ENCODE data around the gene DNAJB11. TPM values are rescaled to one million over a fixed set of nuclear protein-coding genes. Genes with fewer than 3 reads are reported as not detected.

DNAJB11 gene
- total RNA-seq, 1 donor from 2014 or later = 57.6 TPM

DNA sequence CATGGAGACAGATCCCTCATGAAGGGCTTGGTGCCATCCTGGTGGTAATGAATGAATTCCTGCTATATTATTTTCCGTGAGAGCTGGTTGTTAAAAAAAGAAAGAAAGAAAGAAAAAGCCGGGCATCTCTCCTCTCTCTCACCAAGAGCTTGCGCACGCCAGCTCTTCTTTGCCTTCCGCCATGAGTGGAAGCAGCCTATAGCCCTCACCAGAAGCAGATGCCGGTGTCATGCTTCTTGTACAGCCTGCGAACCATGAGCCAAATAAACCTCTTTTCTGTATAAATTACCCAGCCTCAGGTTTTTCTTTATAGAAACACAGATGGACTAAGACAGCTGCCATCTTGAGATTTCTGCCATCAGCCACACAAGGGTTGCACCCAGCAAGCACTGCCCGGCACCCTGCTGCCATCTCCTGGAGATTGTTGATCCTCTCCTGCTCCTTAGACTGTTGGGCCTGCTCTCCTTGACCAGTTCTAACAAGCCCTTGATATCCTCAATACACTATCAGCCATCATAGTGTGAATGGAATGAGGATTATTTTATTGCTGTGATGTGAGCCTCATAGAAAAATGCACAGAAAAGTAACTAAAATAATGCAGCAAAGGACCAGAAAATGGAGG, 38.8 kb downstream of the DNAJB11 start:
- Mint-ChIP-seq H3K27me3 (ENCODE audit: unreplicated experiment) (no peaks in the 10 kb centered on the region), H3K36me3 (ENCODE audit: unreplicated experiment) (no peaks in the 10 kb centered on the region), H3K4me1 (ENCODE audit: low read depth, unreplicated experiment) (no peaks in the 10 kb centered on the region), H3K4me3 (ENCODE audit: unreplicated experiment) (no peak overlapping the region), H3K9me3 (ENCODE audit: unreplicated experiment) (no peaks in the 10 kb centered on the region), H3K27ac (ENCODE audit: unreplicated experiment) (no peak overlapping the region)
- DNase-seq = no peak
- TF ChIP-seq, protein P1, sequence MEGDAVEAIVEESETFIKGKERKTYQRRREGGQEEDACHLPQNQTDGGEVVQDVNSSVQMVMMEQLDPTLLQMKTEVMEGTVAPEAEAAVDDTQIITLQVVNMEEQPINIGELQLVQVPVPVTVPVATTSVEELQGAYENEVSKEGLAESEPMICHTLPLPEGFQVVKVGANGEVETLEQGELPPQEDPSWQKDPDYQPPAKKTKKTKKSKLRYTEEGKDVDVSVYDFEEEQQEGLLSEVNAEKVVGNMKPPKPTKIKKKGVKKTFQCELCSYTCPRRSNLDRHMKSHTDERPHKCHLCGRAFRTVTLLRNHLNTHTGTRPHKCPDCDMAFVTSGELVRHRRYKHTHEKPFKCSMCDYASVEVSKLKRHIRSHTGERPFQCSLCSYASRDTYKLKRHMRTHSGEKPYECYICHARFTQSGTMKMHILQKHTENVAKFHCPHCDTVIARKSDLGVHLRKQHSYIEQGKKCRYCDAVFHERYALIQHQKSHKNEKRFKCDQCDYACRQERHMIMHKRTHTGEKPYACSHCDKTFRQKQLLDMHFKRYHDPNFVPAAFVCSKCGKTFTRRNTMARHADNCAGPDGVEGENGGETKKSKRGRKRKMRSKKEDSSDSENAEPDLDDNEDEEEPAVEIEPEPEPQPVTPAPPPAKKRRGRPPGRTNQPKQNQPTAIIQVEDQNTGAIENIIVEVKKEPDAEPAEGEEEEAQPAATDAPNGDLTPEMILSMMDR (IDR thresholded peaks at IDR 0.05; ENCODE audit: partially characterized antibody, unreplicated experiment) = no peak

DNA sequence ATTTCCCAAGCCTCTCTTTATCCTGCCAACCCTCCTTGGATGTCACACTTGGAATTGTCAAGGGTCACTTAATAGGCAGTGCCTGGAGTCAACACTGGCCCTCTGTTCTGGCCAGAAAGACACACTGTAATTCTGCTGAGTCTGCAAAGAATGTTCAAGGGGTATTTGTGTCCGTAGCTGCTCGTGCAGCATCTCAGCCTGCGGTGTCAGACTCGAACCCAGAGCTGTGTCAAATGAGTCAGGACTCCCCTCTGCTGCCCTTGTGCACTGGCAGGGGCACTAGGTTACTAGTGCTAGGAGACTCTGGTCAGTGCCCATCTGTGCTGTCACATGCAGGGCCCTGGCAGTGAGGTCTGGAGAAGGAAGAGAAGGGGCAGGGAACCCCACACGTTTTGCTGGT, 41.5 kb downstream of the DNAJB11 start:
- no peak overlapping the region for H3K27ac Mint-ChIP-seq (ENCODE audit: unreplicated experiment)
- no peaks in the 10 kb centered on the region for H3K36me3 Mint-ChIP-seq (ENCODE audit: unreplicated experiment)
- TF ChIP-seq, protein P1 (IDR thresholded peaks at IDR 0.05; ENCODE audit: partially characterized antibody, unreplicated experiment) = no peak
- H3K4me3 Mint-ChIP-seq (ENCODE audit: unreplicated experiment) = no peak overlapping the region
- H3K27me3 Mint-ChIP-seq (ENCODE audit: unreplicated experiment) = no peaks in the 10 kb centered on the region
- peaks cover 2% of the 10 kb centered on the region for H3K9me3 Mint-ChIP-seq (ENCODE audit: unreplicated experiment)
- no peaks in the 10 kb centered on the region for H3K4me1 Mint-ChIP-seq (ENCODE audit: low read depth, unreplicated experiment)
- DNase-seq = no peak

DNA sequence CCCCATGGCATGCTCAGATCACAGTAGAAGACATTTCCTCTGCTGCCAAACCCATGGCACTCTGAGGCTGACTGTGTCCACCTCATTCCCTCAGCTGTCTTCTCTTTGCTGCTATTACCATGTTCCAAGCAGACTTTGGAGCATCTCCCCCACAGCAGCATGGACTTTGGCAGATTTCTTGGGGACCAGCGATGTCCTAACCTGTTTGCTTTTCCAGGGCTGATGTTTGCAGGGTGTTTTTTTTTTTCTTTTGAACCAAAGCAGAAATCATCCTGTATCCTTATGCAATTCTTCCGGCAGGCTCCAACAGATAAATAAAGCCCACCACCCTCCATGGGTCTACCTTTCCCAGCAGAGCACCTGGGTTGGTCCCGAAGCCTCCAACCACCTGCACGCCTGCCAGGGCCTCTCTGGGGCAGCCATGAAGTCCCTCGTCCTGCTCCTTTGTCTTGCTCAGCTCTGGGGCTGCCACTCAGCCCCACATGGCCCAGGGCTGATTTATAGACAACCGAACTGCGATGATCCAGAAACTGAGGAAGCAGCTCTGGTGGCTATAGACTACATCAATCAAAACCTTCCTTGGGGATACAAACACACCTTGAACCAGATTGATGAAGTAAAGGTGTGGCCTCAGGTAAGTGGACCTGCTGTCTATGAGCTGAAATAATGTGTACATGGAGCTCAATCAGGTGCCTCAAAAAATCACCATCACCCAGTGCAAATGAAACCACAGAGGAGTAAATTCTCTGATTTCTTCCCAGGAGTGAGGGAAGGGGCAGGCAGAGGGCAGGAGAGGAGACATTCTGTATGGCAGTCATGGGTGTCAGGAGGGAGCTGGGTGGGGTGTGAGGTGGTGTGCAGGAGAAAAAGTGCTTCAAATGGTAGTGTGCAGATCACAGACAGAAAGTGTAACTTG, 42.5 kb downstream of the DNAJB11 start, which contains the start of gene AHSG:
AHSG (plus strand) TSS at position 340 of the 916 bp plus-strand sequence; CDS start at position 422, 82 bp downstream.
- Mint-ChIP-seq H3K4me3 (ENCODE audit: unreplicated experiment) (no peak within 1 kb of the TSS), H3K27ac (ENCODE audit: unreplicated experiment) (no peak within 1 kb of the TSS), H3K4me1 (ENCODE audit: low read depth, unreplicated experiment) (peaks cover 1% of the 10 kb centered on the region), H3K27me3 (ENCODE audit: unreplicated experiment) (no peaks in the 10 kb centered on the region), H3K36me3 (ENCODE audit: unreplicated experiment) (no peaks in the 10 kb centered on the region), H3K9me3 (ENCODE audit: unreplicated experiment) (peaks cover 5% of the 10 kb centered on the region)
- TF ChIP-seq, protein P1 (IDR thresholded peaks at IDR 0.05; ENCODE audit: partially characterized antibody, unreplicated experiment) = no peak
- no peak for DNase-seq

DNA sequence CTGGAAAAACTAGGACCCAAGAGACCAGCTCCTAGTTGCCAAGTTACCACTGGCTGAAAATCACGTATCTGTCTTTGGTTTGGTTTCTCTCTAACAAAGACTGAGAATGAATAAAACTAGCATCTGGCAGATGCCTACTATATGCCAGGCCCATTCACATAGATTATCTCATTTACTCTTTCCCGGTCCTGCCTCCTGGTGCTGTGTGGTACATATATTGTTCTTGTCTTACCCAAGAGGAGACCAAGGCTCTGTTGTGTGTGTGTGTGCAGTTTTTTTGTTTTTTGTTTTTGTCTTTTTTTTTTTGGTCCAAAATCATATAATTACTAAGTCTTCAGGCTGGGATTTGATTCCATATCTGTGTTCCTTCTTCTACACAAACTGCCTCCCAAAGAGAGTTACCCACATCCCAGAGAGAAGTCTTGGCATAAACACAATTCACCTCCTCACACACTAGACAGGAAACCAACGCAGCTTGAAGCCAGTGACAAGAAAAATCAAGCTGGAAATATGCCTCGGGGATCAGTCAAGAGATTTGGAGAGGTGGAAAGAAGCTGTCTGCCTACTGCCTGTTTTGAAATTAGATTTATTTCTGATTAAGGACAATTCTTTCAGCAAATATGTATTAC, 43.2 kb downstream of the DNAJB11 start:
- Mint-ChIP-seq H3K36me3 (ENCODE audit: unreplicated experiment) (no peaks in the 10 kb centered on the region), H3K4me3 (ENCODE audit: unreplicated experiment) (no peak overlapping the region), H3K9me3 (ENCODE audit: unreplicated experiment) (peaks cover 5% of the 10 kb centered on the region), H3K27me3 (ENCODE audit: unreplicated experiment) (peaks cover 2% of the 10 kb centered on the region), H3K27ac (ENCODE audit: unreplicated experiment) (no peak overlapping the region), H3K4me1 (ENCODE audit: low read depth, unreplicated experiment) (peaks cover 1% of the 10 kb centered on the region)
- DNase-seq = no peak
- TF ChIP-seq, protein P1 (IDR thresholded peaks at IDR 0.05; ENCODE audit: partially characterized antibody, unreplicated experiment) = no peak

Data from glutamatergic neuron (in vitro differentiated cells).